SK-N-SH (cell line): Measurements from ENCODE around the gene SETBP1.

Source experiments
- EZH2phosphoT487 ChIP-seq: fragments of 200-600 bp; sonication (generic); IDR thresholded peaks from 2 replicates; pipeline ENCODE4 v1.6.1; 2017; ENCODE audit warnings: low read depth, mixed run types, mild to moderate bottlenecking, antibody characterized with exemption, moderate library complexity, borderline replicate concordance
- FOSL2 ChIP-seq: IDR thresholded peaks from 2 replicates; pipeline ENCODE4 v1.4.0; 2012; ENCODE audit warnings: low read depth, mild to moderate bottlenecking, moderate library complexity, borderline replicate concordance
- FOXM1 ChIP-seq: IDR thresholded peaks from 2 replicates; pipeline ENCODE4 v1.4.0; 2012; ENCODE audit warnings: low read depth, mild to moderate bottlenecking
- NRF1 ChIP-seq: IDR thresholded peaks from 2 replicates; pipeline ENCODE4 v1.6.1; 2012; ENCODE audit warnings: low read depth, mild to moderate bottlenecking, low read length

DNA sequence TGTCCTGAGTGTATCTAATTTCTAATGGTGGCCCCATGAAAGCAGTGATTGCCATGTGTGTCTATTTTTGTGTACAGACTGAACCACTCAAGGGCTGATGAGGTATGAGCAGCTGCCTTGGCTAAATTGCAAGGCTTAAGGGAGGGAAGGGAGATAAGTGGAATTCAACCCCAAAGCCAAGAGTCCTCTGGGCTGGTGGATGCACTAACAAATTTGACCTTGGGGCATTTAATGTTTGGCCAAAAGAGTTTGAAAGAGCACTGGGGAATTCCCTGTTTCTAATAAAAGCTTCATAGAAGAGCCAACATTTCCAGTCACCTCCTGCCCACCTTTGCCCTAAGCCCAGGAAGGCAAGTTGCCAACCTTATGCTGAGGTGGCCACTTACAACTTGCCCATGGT, 172.1 kb downstream of the SETBP1 start:
- TF ChIP-seq FOSL2 (no peak), NRF1 (no peak), EZH2phosphoT487 (no peak), FOXM1 (no peak)
